Aorta (tissue), 5 donors: ENCODE data around the gene IMPA2. TPM values are rescaled to one million over a fixed set of nuclear protein-coding genes. Genes with fewer than 3 reads are reported as not detected.
A peak's percentile ranks its signal among the peaks of the same experiment; 100 is the strongest.

ENCODE experiments used
- ATAC-seq: fragments of 200-7000 bp; cut with Tn5 transposase; one replicate; pipeline ENCODE4 v1.9.1; 2022; ENCODE audit warnings: moderate library complexity; ENCODE audit not compliant: low FRiP score
- DNase-seq, 2 donors: peaks; one replicate each; pipeline ENCODE4 v3.0.0-alpha.2; 2020
- H3K27ac ChIP-seq, 2 donors: one replicate each; pipeline ENCODE4 v1.5.1; 2013; ENCODE audit warnings: low read length in 2 of 2, mild to moderate bottlenecking in 2 of 2, moderate library complexity in 2 of 2, control low read depth in 1 of 2, inconsistent platforms in 1 of 2, low read depth in 1 of 2
- H3K27me3 ChIP-seq, 2 donors: one replicate each; pipeline ENCODE4 v1.6.1; 2013; ENCODE audit warnings: control low read depth in 1 of 2, low read length in 1 of 2, mild to moderate bottlenecking in 1 of 2, moderate library complexity in 1 of 2; ENCODE audit not compliant: insufficient read depth in 2 of 2, control insufficient read depth in 1 of 2
- H3K36me3 ChIP-seq, 2 donors: one replicate each; pipeline ENCODE4 v1.6.1; 2013; ENCODE audit warnings: control low read depth in 1 of 2, low read length in 1 of 2, mild to moderate bottlenecking in 1 of 2; ENCODE audit not compliant: insufficient read depth in 2 of 2, control insufficient read depth in 1 of 2
- H3K4me1 ChIP-seq, 2 donors: one replicate each; pipeline ENCODE4 v1.6.1; 2013; ENCODE audit warnings: low read length in 2 of 2, control low read depth in 1 of 2, mild to moderate bottlenecking in 1 of 2, moderate library complexity in 1 of 2; ENCODE audit not compliant: insufficient read depth in 2 of 2, control insufficient read depth in 1 of 2
- H3K4me3 ChIP-seq, 2 donors: one replicate each; pipeline ENCODE4 v1.5.1; 2013; ENCODE audit warnings: low read length in 2 of 2, control low read depth in 1 of 2, mild to moderate bottlenecking in 1 of 2
- H3K9me3 ChIP-seq: one replicate; pipeline ENCODE4 v1.6.1; 2013; ENCODE audit warnings: mild to moderate bottlenecking, low read length; ENCODE audit not compliant: control insufficient read depth
- WGBS, 2 donors: extraction: QIAGEN DNeasy Blood & Tissue Kit; methylation state at CpG; one replicate each; pipeline ENCODE4 v1.1.7; 2013; 5-methylcytosine and 5-hydroxymethylcytosine counted together
- intact Hi-C, 2 donors: fragments of 100-400 bp; cut with DNase I; formaldehyde crosslinking; loops; one replicate each; pipeline versions ENCODE4 v1.14.2 to v1.15.0; 2022
- polyA plus RNA-seq, 2 donors: library from polyadenylated mRNA; stranded (reverse); fragments of 200-250 nt; gene quantifications; one replicate each; pipeline ENCODE4 v1.2.3, GENCODE V29; 2013
- total RNA-seq, 2 donors: library from RNA; stranded (reverse); fragmentation: NEBNext Ultra II Directional; extraction: Animal tissue kit (Norgen Biotek cat#: 25700); gene quantifications; one replicate each; pipeline ENCODE4 v1.2.1, GENCODE V29; 2021
- donor health status: healthy with polysubstance abuse.
- donor health status: Bipolar disorder and iron deficiency.
- donor health status: DM: no; HTN: no; CAD: no.
- donor health status: DM: no; HTN: no; CAD: no.
- donor health status: DM: yes; HTN: yes; CAD: no.

IMPA2 gene
- total and polyA plus RNA-seq, 4 donors = 7.9 to 19.9 (median 14.1) TPM

GRCh38 chr18:11972371-11973174 is 8.7 kb upstream of the IMPA2 start:
- no peaks in the 10 kb centered on the region for H3K36me3 ChIP-seq
- DNase-seq (no peak), ATAC-seq (no peak)
- no peak overlapping the region for H3K4me3 ChIP-seq
- H3K27ac ChIP-seq = no peak overlapping the region
- intact Hi-C loops = no loop called here
- no peaks in the 10 kb centered on the region for H3K9me3 ChIP-seq
- H3K4me1 ChIP-seq = no peaks in the 10 kb centered on the region
- no peaks in the 10 kb centered on the region for H3K27me3 ChIP-seq
- WGBS, 2 donors = 85 to 87% methylated on average over 31 to 35 of the region's 35 CpGs

GRCh38 chr18:11974741-11975325 is 6.5 kb upstream of the IMPA2 start:
- ATAC-seq (no peak), DNase-seq (no peak)
- 80 to 83% methylated on average over 5 of the region's 5 CpGs for WGBS, 2 donors
- Histone ChIP-seq H3K4me3 (no peak overlapping the region), H3K4me1 (no peaks in the 10 kb centered on the region), H3K27me3 (no peaks in the 10 kb centered on the region), H3K36me3 (no peaks in the 10 kb centered on the region), H3K27ac (no peak overlapping the region), H3K9me3 (no peaks in the 10 kb centered on the region)
- intact Hi-C loops = no loop called here

- H3K4me3 ChIP-seq = no peak overlapping the region
- WGBS, 2 donors = 86 to 91% methylated on average over 2 of the region's 2 CpGs
- ATAC-seq = no peak
- H3K4me1 ChIP-seq = no peaks in the 10 kb centered on the region
- DNase-seq = no peak
- H3K36me3 ChIP-seq = no peaks in the 10 kb centered on the region
- H3K27me3 ChIP-seq = no peaks in the 10 kb centered on the region
- intact Hi-C loops = no loop called here
- H3K27ac ChIP-seq = no peak overlapping the region
- no peaks in the 10 kb centered on the region for H3K9me3 ChIP-seq
These were observed 5.6 kb upstream of the IMPA2 start for GRCh38 chr18:11975723-11976122.

- Histone ChIP-seq H3K9me3 (no peaks in the 10 kb centered on the region), H3K36me3 (no peaks in the 10 kb centered on the region), H3K4me3 (no peak overlapping the region), H3K27ac (no peak overlapping the region), H3K27me3 (peaks cover 0 to 1% of the 10 kb centered on the region in 2 donors), H3K4me1 (no peaks in the 10 kb centered on the region)
- WGBS, 2 donors = 91 to 94% methylated on average over 13 of the region's 13 CpGs
- ATAC-seq = no peak
- no peak for DNase-seq
- intact Hi-C loops = no loop called here
These were observed 4.8 kb upstream of the IMPA2 start for GRCh38 chr18:11976315-11977152.

- ATAC-seq (no peak), DNase-seq (no peak)
- Histone ChIP-seq H3K9me3 (no peaks in the 10 kb centered on the region), H3K27me3 (peaks cover 0 to 1% of the 10 kb centered on the region in 2 donors), H3K27ac (no peak overlapping the region), H3K36me3 (no peaks in the 10 kb centered on the region), H3K4me1 (no peaks in the 10 kb centered on the region), H3K4me3 (no peak overlapping the region)
- intact Hi-C loops = no loop called here
- 93% methylated on average over 3 of the region's 3 CpGs for WGBS, 2 donors
These were observed 4.2 kb upstream of the IMPA2 start for GRCh38 chr18:11977153-11977466.

GRCh38 chr18:11978956-11979355 is 2.4 kb upstream of the IMPA2 start:
- no peak for ATAC-seq
- Histone ChIP-seq H3K9me3 (no peaks in the 10 kb centered on the region), H3K4me1 (no peaks in the 10 kb centered on the region), H3K27ac (no peak overlapping the region), H3K36me3 (no peaks in the 10 kb centered on the region), H3K27me3 (peaks cover 0 to 1% of the 10 kb centered on the region in 2 donors), H3K4me3 (no peak overlapping the region)
- intact Hi-C loops = no loop called here
- 91 to 93% methylated on average over 4 of the region's 4 CpGs for WGBS, 2 donors
- no peak for DNase-seq

GRCh38 chr18:11980163-11980493 is 1.2 kb upstream of the IMPA2 start:
- H3K27ac ChIP-seq = peak overlapping the region in 1 of 2 donors; percentile 87
- peaks cover 0 to 1% of the 10 kb centered on the region in 2 donors for H3K27me3 ChIP-seq
- ATAC-seq = no peak
- 2 to 4% methylated on average over 11 of the region's 11 CpGs for WGBS, 2 donors
- no peaks in the 10 kb centered on the region for H3K36me3 ChIP-seq
- no peaks in the 10 kb centered on the region for H3K4me1 ChIP-seq
- no peaks in the 10 kb centered on the region for H3K9me3 ChIP-seq
- intact Hi-C loops = loop anchor here in 1 of 2 donors (5.0 to 10.0 kb wide), 2 partner anchors 33 to 55 kb away; no protein-coding TSS in a partner anchor
- DNase-seq = no peak
- peak overlapping the region; percentile 75 to 96 for H3K4me3 ChIP-seq

GRCh38 chr18:11980494-11981191 is 664 bp upstream of the IMPA2 start:
- peak; percentile 97 for ATAC-seq
- H3K27me3 ChIP-seq = peaks cover 0 to 1% of the 10 kb centered on the region in 2 donors
- H3K4me1 ChIP-seq = no peaks in the 10 kb centered on the region
- WGBS, 2 donors = 0 to 1% methylated on average over 69 to 76 of the region's 76 CpGs
- H3K4me3 ChIP-seq = peak overlapping the region; percentile 75 to 96
- H3K27ac ChIP-seq = peak overlapping the region; percentile 85 to 87
- H3K36me3 ChIP-seq = no peaks in the 10 kb centered on the region
- DNase-seq = peak; percentile 98 to 99
- intact Hi-C loops = loop anchor here (1.0 to 10.0 kb wide), 3 partner anchors 33 to 54 kb away; no protein-coding TSS in a partner anchor
- no peaks in the 10 kb centered on the region for H3K9me3 ChIP-seq
